Stimulated activated CD8-positive, alpha-beta memory T cell treated with anti-CD3 and anti-CD28 coated beads, Interleukin-15, amount 100 ng/mL, for 4 hours (primary cell): ENCODE data around the gene DICER1.

ENCODE experiments used
- DNase-seq, 2 donors: peaks; one replicate each; pipeline ENCODE4 v3.0.0-alpha.2; 2020; ENCODE audit warnings: low read depth in 2 of 2

DICER1 gene

GRCh38 chr14:95058491-95058890, 98.8 kb downstream of the DICER1 start:
- no peak for DNase-seq

- DNase-seq: no peak
These were observed 99.5 kb downstream of the DICER1 start for GRCh38 chr14:95057851-95058250.

DNA sequence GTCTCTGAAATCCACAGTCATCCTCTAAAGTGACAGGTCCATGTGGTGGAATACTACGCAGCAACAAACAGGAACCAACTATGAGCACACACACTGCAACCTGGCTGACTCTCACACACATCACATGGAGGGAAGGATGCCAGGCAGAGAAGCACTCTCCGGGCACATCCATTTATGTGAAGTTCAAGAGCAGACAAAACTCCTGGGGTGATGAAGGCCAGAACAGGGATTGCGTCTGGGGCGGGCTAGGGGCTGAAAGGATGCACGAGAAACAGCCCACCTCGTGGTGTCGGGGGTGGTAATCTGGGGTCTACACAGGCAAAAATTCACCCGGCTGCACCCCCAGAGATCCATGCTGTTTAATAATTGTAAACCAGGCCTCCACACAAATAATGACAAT, 100.2 kb downstream of the DICER1 start:
- no peak for DNase-seq

DNA sequence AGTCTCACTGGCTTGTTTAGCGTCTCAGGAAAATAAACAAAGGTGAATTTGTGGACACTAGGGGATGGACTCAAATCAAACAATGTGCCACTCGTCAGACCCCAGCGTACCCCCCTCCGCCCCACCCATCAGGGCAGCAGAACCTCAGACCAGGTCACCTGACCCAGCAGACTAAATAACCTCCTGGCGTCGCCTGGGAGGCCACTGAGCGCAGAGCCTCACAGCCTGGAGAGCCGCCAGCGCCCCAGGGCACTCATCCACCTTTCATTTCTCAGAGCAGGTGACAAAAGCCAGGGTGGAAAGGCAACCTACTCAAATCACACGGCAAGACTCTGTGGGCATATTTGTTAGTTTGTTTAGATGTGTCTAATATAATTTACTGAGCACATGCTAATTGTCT, 100.9 kb downstream of the DICER1 start:
- no peak for DNase-seq

GRCh38 chr14:95055318-95055717, 102.0 kb downstream of the DICER1 start:
- no peak for DNase-seq

DNA sequence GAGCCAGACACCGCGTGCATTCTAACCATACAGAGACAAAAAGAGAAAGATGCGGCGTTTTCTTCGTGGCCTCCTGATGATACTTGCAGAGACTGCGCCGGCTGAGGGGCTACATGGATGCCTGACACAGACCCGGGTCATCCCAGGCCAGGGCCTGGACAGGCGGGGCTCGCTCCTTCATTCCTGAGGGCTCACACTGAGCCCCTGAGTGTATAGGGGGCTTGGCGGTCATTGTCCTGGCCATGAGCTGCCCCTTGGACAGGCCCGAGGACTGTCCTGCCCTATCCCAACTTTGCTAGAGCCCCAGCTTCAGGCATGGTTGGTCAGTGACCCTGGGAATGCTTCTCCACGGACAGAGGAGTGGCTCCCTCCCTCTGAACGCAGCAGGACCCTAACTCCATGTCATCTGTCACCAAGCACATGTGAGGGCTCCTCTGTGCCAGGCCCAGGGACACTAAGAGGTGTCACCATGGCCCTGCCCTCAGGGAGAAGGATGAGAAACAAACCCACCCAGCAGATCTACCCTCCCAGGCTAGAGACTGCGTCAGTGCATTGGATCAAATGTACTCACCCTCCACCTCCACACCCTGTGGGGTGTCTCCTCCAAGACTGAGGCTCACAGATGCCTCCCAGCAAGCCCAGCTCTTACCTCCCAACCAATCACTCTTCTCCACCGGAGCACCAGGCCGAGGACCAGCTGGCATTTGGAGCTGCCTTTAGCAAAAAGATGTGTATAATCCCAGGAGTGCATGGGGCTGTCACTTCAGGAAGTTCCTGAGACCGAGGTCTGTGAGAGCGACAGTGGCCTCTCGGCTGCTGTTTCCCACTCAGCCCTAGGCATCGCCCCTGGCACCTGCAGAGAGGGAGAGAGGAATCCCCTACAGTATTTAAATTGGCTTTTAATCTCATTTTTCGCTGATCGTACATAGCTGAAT, 102.7 kb downstream of the DICER1 start:
- no peak for DNase-seq

DNA sequence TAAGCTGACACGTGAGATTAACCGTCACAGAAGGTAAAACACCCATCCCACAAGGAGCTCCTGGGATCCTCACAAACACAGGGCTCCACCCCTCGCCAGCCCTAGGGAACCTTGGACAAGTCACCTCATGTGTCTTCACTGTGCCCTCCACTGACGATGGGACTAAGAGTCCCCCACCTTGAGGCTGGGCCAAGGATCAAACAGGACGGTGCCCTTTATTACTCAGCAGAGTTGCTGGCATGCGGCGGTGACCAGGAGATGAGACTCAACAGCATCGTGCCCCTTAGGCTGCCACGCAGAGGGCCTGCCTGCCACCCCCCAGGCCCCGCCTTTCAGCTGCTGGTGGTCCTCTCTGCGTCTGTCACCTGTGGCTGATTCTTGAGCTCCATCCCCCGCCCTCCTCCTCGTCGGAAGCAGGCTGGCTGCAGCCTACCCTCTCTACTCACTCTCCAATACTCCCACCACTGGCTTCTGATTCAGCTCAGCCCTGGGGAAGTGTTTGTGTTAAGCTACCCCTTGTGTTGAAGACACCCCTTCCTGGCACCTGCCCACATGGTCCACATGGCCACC, 105.2 kb downstream of the DICER1 start:
- DNase-seq: no peak

DNA sequence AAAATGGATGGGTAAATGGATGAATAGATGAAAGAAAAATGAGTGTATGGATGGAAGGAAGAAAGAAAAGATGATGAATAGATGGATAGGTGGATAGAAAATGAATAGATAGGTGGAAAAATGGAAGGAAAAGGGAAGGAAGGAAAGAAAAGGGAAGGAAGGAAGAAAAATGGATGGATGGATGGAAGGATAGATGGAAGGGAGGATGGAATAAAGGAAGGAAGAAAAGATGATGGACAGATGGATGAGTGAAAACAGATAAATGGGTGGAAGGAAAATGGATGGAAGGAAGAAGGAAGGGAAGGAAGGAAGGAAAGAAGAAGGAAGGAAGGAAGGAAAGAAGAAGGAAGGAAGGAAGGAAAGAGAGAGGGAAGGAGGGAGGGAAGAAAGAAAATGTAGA, 107.4 kb downstream of the DICER1 start:
- no peak for DNase-seq

- DNase-seq: no peak
These were observed 108.5 kb downstream of the DICER1 start for GRCh38 chr14:95048771-95049312.

GRCh38 chr14:95047754-95048153, 109.6 kb downstream of the DICER1 start:
- DNase-seq: no peak

GRCh38 chr14:95046711-95047681, 110.3 kb downstream of the DICER1 start:
- no peak for DNase-seq

DNA sequence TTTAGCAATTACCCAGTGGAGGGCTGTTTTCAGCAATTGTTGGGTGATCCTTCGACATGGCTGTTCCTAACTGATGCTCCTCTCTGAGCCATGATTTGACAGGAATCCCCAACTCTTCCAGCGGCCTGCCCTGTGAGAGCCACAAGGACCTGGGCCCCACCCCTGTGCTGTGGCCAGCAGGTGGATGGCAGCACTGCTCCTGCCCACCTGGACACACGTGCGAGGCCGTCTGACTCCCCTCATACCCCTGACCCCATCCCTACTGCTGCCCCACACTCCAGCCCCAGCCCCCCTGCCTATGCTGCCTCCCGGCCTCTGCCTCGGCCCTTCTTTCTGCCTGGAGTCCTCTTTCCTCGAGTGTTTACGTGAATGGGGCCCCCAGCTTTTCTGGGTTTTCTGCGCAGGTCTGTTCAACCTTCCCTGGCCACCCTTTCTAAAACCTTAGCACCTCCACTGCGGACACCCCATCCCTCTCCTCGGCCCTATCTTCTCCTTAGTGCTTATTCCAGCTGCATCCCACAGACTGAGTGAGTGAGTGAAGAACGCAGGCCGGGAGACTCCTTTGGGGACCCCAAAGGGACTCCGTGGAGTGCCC, 111.4 kb downstream of the DICER1 start:
- DNase-seq: no peak

- DNase-seq: no peak
These were observed 112.1 kb downstream of the DICER1 start for GRCh38 chr14:95045106-95045701.

DNA sequence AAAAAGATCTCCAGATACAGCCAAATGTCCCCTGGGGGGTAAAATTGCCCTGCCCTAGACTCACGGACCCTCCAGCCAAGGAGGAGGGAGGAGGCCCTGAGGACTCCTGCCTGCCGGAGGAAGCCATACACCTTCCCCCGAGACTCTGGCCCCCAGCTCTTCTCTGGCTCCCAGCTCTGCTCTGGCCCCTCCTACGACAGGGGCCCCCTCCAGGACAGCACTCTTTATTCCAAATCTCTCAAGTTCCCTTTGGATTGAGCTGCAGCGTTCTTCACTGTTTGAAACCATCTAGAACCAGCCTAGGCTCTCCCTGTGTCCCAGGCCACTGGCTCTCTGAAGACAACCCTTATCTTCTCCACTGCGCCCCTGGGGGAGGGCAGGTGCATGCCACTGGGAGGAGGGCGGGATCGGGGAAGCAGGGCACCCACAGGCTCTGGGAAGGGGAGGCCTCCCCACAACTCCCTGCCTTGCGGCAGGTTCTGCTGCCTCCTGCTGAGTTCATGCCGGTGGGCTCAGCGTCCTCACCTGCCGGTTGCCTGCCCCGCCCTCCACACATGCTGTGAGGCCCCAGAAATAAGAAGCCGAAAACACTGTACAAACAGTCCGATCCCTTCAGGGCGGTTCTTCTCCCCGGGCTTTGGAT, 112.7 kb downstream of the DICER1 start:
- no peak for DNase-seq

- no peak for DNase-seq
These were observed 113.4 kb downstream of the DICER1 start for GRCh38 chr14:95043732-95044462.

DNA sequence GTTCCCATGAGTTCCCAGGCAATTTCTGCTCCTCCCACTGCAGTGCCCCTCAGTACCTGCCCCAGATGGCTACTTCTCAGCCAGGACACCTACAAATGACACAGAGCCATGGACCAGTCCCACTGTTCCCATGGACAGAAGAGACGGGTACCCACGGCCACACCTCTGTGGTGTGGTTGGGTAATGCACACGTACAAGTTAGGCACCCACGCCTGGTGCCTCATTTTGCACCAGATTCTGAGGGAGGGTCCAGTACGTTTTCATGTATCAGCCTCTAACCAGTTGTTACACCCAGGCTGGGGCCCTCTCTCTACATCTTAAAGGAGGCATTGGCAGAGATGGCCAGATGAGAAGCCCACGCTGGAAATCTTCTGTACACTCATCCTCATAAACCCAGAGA, 114.0 kb downstream of the DICER1 start:
- DNase-seq: no peak

- DNase-seq: no peak
These were observed 115.8 kb downstream of the DICER1 start for GRCh38 chr14:95041477-95042020.

- no peak for DNase-seq
These were observed 116.4 kb downstream of the DICER1 start for GRCh38 chr14:95040708-95041476.

GRCh38 chr14:95039993-95040348, 117.4 kb downstream of the DICER1 start:
- DNase-seq: no peak
